ENCODE data around the gene GIT2. TPM values are rescaled to one million over a fixed set of nuclear protein-coding genes. Genes with fewer than 3 reads are reported as not detected.

The GIT2 gene
- total and polyA plus RNA-seq, 2 of the 13 experiments (the other 11 are each of a cell fraction or from before 2014, with no cell fraction given), result 18.4 to 19.8 TPM

DNA sequence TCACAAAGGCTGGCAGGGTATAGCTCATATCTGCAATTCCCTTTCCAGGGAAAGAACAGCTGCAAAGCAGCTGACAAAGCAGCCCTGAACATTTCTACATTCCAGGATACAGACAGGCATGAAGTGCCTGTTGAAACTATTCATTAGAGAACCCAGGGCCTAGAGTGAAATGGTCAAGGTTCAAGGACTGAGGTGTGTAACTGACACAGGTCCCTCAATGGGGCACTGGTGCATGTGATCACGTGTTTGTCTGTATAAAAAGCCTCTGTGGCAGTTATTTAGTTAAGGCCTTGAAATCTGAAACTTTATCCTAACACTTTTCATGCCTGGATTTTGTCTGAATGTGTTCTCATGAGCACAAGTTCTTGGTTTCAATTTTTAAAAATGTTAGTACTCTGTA is 47.1 kb downstream of the GIT2 start (continued):
- TF ChIP-seq, protein P1, sequence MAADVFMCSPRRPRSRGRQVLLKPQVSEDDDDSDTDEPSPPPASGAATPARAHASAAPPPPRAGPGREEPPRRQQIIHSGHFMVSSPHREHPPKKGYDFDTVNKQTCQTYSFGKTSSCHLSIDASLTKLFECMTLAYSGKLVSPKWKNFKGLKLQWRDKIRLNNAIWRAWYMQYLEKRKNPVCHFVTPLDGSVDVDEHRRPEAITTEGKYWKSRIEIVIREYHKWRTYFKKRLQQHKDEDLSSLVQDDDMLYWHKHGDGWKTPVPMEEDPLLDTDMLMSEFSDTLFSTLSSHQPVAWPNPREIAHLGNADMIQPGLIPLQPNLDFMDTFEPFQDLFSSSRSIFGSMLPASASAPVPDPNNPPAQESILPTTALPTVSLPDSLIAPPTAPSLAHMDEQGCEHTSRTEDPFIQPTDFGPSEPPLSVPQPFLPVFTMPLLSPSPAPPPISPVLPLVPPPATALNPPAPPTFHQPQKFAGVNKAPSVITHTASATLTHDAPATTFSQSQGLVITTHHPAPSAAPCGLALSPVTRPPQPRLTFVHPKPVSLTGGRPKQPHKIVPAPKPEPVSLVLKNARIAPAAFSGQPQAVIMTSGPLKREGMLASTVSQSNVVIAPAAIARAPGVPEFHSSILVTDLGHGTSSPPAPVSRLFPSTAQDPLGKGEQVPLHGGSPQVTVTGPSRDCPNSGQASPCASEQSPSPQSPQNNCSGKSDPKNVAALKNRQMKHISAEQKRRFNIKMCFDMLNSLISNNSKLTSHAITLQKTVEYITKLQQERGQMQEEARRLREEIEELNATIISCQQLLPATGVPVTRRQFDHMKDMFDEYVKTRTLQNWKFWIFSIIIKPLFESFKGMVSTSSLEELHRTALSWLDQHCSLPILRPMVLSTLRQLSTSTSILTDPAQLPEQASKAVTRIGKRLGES (CRISPR knock-in tag; IDR thresholded peaks at IDR 0.05; ENCODE audit: borderline replicate concordance), result 0 out of 2 replicates have a peak, but pooled peaks have one; percentile 57
- no peak; the same call in 1 of the 2 replicates for TF ChIP-seq CREB1 (IDR thresholded peaks at IDR 0.05)
- TF ChIP-seq CREB1 (CRISPR knock-in tag; IDR thresholded peaks at IDR 0.05), result peak; percentile 76
- TF ChIP-seq, protein P2, sequence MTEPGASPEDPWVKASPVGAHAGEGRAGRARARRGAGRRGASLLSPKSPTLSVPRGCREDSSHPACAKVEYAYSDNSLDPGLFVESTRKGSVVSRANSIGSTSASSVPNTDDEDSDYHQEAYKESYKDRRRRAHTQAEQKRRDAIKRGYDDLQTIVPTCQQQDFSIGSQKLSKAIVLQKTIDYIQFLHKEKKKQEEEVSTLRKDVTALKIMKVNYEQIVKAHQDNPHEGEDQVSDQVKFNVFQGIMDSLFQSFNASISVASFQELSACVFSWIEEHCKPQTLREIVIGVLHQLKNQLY (CRISPR knock-in tag; IDR thresholded peaks at IDR 0.05), result peak; percentile 97
- TF ChIP-seq ZFP36L1 (CRISPR knock-in tag; IDR thresholded peaks at IDR 0.05), result no peak
- TF ChIP-seq FOXK1 (CRISPR knock-in tag; IDR thresholded peaks at IDR 0.05; ENCODE audit: borderline replicate concordance, low read depth), result peak; percentile 64; the same call in 1 of the 2 replicates
- TF ChIP-seq NFIC (IDR thresholded peaks at IDR 0.05; ENCODE audit: low read length), result peak; percentile 72; the same call in 1 of the 2 replicates
- TF ChIP-seq, protein P3, sequence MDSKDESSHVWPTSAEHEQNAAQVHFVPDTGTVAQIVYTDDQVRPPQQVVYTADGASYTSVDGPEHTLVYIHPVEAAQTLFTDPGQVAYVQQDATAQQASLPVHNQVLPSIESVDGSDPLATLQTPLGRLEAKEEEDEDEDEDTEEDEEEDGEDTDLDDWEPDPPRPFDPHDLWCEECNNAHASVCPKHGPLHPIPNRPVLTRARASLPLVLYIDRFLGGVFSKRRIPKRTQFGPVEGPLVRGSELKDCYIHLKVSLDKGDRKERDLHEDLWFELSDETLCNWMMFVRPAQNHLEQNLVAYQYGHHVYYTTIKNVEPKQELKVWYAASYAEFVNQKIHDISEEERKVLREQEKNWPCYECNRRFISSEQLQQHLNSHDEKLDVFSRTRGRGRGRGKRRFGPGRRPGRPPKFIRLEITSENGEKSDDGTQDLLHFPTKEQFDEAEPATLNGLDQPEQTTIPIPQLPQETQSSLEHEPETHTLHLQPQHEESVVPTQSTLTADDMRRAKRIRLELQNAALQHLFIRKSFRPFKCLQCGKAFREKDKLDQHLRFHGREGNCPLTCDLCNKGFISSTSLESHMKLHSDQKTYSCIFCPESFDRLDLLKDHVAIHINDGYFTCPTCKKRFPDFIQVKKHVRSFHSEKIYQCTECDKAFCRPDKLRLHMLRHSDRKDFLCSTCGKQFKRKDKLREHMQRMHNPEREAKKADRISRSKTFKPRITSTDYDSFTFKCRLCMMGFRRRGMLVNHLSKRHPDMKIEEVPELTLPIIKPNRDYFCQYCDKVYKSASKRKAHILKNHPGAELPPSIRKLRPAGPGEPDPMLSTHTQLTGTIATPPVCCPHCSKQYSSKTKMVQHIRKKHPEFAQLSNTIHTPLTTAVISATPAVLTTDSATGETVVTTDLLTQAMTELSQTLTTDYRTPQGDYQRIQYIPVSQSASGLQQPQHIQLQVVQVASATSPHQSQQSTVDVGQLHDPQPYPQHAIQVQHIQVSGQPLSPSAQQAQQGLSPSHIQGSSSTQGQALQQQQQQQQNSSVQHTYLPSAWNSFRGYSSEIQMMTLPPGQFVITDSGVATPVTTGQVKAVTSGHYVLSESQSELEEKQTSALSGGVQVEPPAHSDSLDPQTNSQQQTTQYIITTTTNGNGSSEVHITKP (CRISPR knock-in tag; IDR thresholded peaks at IDR 0.05; ENCODE audit: low read depth), result peak; percentile 38; the same call in 1 of the 2 replicates
- TF ChIP-seq PHF8 (CRISPR knock-in tag; IDR thresholded peaks at IDR 0.05), result peak; percentile 32; the same call in 1 of the 2 replicates
- TF ChIP-seq, protein P4, sequence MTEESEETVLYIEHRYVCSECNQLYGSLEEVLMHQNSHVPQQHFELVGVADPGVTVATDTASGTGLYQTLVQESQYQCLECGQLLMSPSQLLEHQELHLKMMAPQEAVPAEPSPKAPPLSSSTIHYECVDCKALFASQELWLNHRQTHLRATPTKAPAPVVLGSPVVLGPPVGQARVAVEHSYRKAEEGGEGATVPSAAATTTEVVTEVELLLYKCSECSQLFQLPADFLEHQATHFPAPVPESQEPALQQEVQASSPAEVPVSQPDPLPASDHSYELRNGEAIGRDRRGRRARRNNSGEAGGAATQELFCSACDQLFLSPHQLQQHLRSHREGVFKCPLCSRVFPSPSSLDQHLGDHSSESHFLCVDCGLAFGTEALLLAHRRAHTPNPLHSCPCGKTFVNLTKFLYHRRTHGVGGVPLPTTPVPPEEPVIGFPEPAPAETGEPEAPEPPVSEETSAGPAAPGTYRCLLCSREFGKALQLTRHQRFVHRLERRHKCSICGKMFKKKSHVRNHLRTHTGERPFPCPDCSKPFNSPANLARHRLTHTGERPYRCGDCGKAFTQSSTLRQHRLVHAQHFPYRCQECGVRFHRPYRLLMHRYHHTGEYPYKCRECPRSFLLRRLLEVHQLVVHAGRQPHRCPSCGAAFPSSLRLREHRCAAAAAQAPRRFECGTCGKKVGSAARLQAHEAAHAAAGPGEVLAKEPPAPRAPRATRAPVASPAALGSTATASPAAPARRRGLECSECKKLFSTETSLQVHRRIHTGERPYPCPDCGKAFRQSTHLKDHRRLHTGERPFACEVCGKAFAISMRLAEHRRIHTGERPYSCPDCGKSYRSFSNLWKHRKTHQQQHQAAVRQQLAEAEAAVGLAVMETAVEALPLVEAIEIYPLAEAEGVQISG (CRISPR knock-in tag; IDR thresholded peaks at IDR 0.05), result peak; percentile 65; the same call in 1 of the 2 replicates
- TF ChIP-seq ZNF264 (CRISPR knock-in tag; IDR thresholded peaks at IDR 0.05), result peak; percentile 30; the same call in 1 of the 2 replicates
- TF ChIP-seq CBX5 (CRISPR knock-in tag; IDR thresholded peaks at IDR 0.05; ENCODE audit: borderline replicate concordance), result 0 out of 2 replicates have a peak, but pooled peaks have one; percentile 42
- TF ChIP-seq TAF1 (CRISPR knock-in tag; IDR thresholded peaks at IDR 0.05), result no peak
- peak; percentile 66; the same call in 1 of the 2 replicates for TF ChIP-seq REPIN1 (CRISPR knock-in tag; IDR thresholded peaks at IDR 0.05; ENCODE audit: borderline replicate concordance, low read depth)
- no peak for TF ChIP-seq FOXA1 (IDR thresholded peaks at IDR 0.05)
- peak; percentile 54 for TF ChIP-seq FOXA1 (CRISPR knock-in tag; IDR thresholded peaks at IDR 0.05)

Measured in HepG2 (cell line).